Measurements from ENCODE around the gene PPIL4.
"Not testable (repeated sequence)": the region's sequence is repeated elsewhere in the genome, so short reads cannot be mapped to it uniquely, and the experiment has no call there.

PPIL4 gene

DNA sequence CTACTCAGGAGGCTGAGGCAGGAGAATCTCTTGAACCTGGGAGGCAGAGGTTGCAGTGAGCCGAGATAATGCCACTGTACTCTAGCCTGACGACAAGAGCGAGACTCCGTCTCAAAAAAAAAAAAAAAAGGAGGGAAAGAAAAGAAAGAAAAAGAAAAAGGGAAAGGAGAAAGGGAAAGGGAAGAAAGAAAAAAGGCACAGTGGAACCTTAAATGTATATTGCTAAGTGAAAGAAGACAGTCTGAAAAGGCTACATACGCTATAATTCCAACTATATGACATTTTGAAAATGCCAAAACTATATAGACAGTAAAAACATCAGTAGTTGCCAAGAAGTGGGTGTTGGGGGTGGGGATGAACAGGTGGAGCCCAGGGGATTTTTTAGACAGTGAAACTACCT lies 16.2 kb downstream of the PPIL4 start:
- no peak for FAIRE-seq

DNA sequence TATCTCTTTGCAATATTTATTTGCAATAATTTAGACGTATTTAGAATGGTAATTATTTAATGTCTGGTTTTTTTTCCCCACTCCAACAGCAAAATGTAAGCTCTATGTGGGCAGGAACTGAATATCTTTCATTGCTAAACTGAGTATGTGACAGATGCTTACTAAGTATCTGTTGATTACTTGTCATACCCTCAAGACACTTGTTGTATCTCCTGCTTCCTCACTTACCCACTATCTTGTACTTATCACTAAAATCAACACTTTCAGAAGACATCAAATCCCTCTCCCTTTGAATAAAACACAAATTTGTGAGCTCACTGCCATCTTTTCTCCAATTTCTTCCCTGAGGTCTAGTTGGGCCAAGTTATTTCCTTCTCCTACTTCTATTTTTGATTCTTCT lies 30.3 kb downstream of the PPIL4 start:
- FAIRE-seq = no peak

DNA sequence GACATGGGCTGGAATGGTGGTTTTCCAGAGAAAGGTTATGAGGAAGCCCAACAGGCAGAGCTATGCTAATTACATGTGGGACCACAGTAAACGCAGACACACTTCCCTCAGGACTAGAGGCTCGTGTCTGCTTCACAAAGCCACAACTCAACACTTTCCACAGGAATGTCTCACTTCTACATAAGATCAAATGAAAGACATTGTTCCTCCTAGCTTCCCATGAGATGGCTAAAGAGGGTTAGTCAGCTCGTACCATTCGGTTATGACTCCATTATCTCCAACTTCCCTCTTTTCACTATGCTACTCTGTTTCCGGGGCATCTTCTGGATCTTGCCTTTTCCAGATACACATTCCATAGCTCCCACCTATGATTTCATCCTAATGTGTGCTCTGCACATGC lies 31.9 kb downstream of the PPIL4 start:
- no peak for FAIRE-seq

DNA sequence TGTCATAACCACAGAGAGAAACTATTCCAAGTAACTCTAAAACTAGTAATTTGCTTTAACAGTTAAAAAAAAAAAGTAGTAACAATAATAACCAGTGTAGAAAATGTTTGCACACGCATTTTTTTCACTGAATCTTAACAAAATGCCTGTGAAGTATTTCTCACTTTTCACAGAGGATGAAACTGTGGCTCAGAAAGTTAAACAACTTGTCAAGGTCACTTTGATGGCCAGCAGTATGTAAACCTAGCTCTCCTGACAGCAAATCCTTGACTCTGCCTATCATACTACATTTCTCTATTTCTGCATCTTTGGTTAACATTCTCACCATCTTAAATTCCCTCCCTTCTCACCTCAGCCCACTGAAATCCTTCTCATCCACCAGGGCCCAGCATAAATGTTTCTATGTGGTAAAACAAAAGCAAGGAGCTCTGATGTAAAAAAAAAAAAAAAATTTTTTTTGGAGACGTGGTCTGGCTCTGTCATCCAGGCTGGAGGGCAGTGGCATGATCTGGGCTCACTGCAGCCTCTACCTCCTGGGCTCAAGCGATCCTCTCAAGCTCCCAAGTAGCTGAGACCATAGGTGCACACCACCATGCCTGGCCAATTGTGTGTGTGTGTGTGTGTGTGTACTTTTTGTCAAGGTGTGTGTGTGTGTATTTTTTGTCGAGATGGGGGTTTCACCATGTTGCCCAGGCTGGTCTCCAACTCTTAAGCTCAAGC lies 34.9 kb downstream of the PPIL4 start:
- no peak for FAIRE-seq

DNA sequence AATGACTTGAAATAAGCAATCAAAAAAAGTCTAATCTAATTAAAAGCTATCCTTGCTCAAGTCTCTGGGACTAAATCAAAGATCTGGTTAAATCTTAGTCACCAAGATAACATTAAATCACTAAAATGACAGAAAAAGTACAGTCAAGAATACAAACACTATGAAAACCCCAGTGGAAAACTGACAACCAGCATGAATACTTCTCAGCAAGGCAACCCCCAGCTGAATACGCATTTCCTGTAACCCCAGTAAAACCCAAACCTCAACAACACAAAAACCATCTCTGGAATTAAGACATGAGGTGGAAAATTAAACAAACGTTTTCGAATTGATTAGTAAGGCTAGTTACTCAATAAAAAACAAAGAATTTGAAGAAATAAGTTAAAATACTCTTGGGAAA lies 37.4 kb downstream of the PPIL4 start:
- no peak for FAIRE-seq

DNA sequence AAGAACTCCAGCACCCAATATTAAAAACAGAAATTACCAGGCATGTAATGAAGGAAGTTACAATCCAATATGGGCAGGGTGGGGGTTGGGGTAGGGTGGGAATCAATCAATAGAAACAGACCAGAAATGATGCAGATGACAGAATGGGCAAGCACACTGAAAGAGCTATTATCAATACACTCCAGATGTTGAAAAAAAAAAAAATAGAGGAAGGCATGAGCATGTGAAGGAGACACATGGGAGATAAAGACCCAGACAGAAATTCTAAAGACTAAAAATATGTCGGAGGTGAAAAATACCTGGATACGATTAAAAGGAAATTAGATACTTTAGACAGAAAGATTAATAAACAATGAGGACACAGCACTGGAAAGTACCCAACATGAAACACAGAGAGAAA lies 42.0 kb downstream of the PPIL4 start:
- no peak for FAIRE-seq

DNA sequence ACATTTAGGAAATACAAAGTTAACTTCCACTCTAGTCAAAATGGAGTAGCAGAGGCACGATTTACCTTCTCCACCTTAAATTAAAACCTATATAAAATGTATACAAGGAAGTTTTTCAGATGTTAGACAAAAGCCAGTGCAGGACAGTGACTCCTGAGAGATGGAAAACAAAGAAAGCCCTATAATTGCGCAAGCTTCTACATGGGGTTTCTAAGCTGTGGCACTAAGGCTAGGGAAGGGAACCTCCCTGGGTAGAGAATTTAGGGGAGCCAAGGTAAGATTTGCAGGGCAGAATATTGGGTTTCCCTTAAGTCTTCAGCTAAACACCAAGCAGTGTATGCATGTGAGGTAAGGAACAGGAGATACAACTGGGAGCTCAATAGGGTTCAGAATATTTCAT lies 42.6 kb downstream of the PPIL4 start:
- no peak for FAIRE-seq

DNA sequence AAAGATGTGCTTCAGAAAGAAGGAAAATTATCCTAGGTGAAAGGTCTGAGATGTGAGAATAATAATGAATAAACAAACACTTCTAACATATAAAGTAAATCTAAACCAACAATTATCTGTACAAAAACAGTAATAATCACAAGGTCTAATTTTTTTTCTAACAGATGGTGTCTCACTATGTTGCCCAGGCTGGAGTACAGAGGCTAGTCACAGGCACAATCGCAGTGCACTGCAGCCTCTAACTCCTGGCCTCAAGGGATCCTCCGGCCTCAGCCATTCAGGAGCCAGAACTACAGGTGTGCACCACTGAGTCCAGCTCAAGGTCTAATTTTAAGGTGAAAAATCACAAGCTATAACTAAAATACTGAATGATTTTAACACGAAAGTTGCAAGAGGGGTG lies 44.1 kb downstream of the PPIL4 start:
- FAIRE-seq = no peak

DNA sequence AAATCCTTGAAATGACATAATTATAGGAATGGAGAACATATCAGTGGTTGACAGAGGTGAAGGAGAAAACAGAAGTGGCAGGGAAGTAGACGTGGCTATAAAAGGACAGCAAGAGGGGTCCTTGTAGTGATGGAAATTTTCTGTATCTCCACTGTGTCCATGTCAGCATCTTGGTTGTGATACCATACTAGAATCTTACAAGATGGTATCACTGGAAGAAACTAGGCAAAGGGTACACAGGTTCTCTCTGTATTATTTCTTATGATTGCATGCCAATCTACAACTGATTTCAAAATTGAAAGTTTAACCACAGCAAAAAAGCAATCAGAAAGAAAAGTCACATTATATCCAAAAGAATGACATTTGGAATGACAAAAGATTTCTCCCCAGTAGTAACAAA lies 44.6 kb downstream of the PPIL4 start:
- no peak for FAIRE-seq

DNA sequence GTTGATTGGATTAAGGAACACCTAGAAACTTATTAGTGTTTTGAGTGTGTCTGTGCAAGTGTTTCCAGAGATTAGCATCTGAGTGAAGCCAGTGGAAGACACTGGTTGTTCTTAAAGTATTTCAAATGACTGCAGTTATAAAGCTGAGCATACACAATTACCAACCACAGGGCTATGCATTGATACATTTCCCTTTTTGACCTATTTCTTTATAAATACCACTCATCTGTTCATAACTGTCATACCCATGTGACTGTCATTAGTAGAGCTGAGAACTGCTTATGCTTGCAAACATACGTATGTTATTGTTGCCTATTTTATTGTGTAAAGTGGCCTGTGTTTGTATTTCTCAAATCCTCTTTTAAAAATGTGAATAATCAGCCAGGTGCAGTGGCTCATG lies 45.7 kb downstream of the PPIL4 start:
- FAIRE-seq = no peak

DNA sequence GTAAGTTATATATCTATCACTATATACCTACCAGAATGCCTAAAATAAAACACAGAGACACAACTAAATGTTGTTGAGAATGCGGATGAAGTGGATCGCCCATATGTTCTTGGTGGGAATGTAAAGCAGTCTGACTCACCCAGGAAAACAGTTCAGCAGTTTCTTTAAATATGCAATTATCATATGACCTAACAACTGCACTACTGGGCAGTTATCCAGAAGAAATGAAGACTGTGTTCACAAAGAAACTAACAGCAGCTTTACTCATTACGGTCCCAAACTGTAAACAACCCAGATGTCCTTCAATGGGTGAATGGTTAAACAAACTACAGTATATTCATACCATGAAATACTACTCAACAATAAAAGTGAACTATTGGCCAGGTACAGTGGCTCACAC lies 46.8 kb downstream of the PPIL4 start:
- FAIRE-seq = no peak

DNA sequence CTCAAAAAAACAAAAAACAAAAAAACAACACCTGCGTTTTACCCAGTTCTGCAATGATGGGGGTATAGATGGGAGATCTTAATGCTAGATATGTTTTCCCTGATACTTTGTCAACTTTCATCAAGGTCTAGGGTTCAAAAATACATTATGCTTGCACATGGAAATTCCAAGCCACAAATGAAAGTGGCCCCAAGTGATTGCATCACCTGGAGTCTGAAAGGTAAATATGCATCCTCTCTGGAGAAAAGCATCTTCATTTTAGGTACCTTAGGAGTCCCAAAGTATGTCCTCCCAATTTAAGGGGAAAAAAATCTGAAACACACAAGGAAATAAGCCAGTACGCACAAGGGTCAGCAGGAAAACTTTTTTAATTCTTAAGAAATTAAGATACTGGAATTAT lies 48.5 kb downstream of the PPIL4 start:
- FAIRE-seq = no peak

DNA sequence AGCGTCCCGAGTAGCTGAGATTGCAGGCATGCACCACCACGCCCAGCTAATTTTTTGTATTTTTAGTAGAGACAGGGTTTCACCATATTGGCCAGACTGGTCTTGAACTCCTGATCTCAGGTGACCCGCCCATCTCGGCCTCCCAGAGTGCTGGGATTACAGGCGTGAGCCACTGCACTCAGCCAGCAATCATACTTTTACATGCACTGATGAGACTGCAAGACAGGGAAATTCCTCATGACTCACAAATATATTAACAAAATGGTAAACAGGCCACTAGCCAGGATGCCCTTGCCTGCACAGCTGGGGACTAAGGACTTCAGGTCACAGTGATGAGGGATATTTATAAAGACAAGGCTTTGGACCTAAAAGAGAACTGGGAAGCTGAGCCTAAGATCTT lies 49.2 kb downstream of the PPIL4 start:
- FAIRE-seq = not testable (repeated sequence)

DNA sequence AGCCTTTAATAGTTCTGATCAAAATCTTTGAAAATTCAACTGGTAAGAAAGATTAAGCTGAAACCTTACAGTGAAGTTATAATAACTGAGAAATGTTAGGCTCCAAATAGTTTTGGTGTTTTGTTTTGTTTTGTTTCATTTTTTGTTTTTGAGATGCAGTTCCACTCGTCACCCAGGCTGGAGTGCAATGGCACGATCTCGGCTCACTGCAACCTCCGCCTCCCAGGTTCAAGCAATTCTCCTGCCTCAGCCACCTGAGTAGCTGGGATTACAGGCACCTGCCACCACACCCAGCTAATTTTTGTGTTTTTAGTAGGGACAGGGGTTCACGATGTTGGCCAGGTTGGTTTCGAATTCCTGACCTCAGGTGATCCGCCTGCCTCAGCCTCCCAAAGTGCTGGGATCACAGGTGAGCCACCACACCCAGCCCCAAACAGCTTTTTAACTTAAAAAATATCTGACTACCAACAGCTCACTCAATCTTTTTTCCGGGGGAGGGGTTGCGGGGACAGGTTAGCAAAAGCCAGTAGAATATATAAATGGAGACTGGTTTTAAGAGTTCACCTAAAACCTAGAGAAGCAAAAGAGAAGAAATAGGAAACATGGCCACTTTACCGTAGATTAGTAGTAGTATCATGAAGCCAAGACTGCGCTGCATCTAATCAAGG lies 50.4 kb downstream of the PPIL4 start:
- FAIRE-seq = not testable (repeated sequence)

DNA sequence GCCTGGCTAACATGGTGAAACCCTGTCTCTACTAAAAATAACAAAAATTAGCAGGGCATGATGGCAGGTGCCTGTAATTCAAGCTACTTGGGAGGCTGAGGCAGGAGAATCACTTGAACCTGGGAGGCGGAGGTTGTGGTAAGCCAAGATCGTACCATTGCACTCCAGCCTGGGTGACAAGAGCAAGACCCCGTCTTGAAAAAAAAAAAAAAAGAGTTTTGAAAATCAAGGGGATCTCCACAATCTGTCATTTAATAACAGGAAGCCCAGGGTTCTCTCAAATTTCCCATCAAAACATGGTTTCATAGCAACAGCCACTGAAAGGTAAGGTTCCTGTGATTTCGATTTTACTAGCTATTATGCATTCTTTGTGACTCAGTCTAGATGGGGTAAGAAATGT lies 51.0 kb downstream of the PPIL4 start:
- FAIRE-seq = not testable (repeated sequence)

DNA sequence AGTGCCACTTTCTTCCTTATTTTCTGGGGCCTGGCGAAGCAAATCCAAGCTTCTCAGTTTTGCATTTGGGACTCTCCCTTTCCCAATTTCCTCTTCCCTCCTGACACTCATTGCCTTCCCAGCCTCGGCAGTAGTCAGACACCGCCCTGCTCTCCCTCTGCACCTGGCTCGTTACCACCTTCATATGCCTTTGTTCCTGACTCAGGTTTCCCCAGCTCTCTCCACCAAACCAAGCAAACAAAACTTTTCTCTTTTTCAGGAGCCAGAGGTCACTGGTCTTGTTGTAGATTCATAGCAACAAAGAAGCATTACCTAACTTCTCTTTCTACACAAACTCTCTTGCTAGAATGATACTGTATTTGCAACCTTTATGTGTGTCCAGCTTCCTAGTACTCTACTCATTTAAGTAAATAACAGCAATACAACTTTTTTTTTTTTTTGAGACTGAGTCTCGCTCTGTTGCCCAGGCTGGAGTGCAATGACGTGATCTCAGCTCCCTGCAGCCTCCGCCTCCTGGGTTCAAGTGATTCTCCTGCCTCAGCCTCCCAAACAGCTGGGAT lies 52.0 kb downstream of the PPIL4 start:
- no peak for FAIRE-seq

DNA sequence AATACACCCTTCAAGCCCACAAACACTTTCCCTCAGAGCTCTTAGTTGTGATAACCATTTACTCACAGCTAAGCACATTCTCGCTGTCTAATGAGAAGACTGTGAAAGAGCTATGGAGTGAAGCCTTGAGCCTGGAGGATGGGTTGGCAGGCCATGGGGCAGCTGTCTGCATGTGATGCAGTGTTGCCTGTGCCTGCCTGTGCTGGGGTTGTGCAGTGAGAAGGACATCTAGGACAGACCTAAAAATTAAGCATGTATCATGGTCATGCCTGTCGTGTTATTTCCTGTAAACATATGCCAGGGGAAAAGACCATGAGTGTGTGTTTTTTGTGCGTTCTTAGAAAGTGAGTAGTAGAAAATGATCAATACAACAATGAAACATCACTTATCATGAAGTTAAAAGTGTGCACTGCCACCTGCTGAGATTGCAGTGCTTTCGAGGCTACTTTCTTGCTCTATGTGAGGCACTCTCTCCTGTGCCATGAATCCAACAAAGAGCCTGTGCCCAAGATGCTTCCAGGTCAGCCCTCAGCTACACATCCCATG lies 53.0 kb downstream of the PPIL4 start:
- no peak for FAIRE-seq

DNA sequence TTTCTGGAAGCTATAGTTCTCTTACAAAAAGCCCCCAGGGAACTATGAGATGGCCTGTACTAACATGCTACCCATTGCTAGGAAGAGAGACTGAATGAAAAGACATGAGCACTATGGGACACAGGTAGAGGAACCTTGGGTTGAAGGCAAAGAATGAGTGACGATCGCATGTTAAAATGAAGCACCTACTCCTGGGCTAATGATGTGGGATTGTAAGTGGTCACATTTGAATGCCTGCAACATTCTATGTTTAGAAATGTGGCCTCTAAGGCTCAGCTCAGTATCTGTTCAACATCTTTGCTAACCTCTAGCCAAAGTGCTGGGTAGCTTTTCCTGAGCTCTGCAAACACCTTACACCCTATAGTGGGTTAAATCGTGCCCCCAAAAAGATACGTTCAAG lies 55.9 kb downstream of the PPIL4 start:
- no peak for FAIRE-seq

DNA sequence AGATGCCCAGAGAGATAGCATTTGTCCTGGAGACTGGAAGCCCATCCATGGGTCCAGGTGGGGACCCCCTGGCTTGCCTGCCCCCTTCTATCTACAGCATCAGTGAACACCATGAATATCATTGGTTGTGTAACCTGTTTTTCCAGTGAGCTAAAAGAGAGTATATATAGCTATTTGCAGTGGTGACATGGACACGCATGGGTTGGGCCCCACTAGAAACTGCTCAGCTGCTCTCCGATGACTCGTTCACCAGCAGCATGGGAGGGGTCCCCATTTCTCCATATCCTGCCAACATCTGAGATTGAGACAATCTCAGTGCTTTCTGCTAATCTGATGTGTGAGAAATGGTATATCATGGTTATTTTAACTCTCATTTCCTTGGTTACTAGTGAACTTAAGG lies 57.0 kb downstream of the PPIL4 start:
- no peak for FAIRE-seq

DNA sequence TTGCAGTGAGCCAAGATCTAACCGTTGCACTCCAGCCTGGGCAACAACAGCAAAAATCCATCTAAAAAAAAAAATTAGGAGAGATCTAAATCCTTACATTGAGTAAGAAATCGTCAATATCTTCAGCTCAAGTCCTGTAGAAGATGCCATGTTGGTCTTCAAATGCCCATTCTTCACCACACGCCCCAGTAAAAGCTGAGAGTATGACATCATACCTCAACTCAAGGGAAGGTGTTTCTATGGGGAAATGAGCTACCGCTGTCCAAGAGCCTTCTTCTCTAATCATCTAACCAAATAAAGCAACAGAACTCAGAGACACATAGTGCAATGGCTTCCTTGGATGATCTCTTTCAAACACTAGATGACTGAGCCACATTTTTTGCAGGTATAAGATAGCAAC lies 58.5 kb downstream of the PPIL4 start:
- no peak for FAIRE-seq

DNA sequence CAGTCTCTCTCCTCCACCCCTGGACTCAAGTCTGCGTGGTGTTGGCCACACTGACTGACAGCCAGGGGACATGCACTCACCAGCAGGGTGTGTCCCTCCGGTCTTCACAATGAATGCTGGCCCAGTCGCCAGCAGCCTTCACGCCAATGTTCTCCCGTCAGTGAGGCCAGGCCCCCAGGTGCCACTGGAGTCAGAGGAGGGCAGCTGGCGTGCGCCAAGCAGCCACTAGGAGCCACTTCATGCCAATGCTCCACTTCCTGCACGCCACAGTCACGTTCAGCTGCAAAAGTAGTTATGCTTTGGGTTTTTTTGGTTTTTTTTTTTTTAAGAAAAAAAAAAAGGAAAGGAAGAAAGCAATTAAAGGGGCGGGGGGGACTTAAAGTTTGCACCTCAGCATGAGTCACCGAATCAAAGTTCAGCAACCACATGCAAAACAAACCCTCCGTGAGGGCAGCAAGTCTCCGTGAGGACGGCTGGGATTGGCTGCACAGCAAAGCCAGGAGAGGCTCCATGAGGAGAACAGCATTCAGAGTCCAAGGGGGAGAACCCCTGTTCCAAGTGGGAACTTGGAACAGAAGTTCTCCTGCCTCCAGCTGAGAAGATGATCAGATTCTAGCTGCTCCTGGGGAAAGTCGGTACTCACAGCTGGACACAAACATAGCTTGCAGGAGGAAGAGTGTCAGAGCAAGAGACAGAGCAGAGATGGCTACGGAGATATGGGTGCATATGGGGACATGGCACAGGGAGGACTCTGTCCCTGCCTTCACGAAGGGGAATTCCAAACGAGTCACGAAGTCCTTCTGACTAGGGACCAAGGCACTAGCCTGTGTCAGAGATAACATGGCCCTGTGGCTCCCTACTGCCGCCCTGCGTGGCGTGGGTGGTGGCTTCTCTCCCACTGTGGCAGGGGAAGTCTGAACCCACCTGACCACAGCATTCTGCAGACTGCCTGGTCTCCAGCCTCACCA lies 60.8 kb downstream of the PPIL4 start, which contains the start of gene ZC3H12D:
Gene ZC3H12D (minus strand): TSS at position 282 of the 968 bp plus-strand sequence. CDS start 10,471 bp downstream, outside the sequence.
- no peak for FAIRE-seq

DNA sequence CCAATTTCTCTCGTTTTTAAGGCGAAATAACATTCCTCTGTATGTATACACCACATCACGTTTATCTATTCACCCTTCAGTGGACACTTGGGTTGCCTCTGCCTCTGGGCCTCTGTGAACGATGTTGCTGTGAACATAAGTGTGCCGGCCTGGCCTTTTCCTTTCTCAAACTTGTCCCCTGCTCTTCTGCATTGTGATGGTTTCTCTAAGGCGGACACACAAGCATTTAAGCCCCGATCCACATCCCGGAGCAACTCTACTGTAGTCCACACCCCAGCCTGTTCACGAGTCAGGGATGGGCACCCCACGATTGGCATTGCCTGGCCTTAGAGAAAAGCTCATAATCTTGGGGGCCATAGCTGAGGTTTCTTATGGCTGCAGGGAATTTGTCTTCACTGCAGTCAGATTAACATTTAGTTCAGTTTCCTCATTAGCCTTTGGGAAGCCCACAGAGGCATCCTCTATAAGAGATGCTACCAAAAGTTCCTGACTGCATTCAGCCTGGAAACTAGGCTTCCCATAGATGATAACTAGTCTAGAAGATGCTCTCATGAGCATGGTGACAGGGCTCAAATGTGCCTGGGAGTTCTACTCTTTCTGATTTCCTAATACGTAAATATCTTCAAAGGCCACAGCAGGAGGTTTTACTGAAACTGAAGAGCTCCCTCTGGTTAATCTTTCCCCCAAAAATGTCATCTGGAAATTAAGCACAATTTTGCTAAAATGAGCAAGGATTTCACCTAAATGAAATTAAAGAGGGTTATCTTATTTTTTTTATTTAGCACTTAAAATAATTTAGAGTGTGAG lies 61.8 kb downstream of the PPIL4 start:
- no peak for FAIRE-seq
